ENCODE results near the gene DCDC1. TPM values are rescaled to one million over a fixed set of nuclear protein-coding genes. Genes with fewer than 3 reads are reported as not detected.
A peak's percentile ranks its signal among the peaks of the same experiment; 100 is the strongest.

The DCDC1 gene
- total RNA-seq, 4 donors from 2014 or later = 0.17 TPM; not detected in 3

DNA sequence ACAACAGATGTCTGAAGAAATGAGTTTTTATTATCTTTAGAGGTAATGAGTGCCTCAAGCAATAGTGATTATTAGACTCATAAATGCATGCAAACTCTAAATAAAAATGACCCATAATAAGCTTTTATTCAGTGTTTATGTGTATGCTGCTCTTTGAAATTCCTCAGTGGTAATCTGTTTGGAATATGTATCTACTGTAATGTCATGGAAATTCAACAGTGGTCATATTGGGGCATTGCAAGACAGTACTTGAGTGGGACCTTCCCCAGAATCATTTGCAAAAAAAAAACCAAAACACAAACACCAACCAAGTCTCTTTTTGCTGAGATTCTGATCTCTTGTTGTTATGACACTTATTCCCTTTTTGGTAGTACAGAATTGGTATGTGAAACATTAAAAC is 35.1 kb upstream of the DCDC1 start:
- DNase-seq (ENCODE audit: extremely low spot score) = no peak
- no peak overlapping the region for H3K4me3 ChIP-seq
- no peak for TF ChIP-seq POLR2AphosphoS5 (IDR thresholded peaks at IDR 0.05)
- TF ChIP-seq POLR2A (IDR thresholded peaks at IDR 0.05; ENCODE audit: low read depth) = no peak
- H3K36me3 ChIP-seq = no peaks in the 10 kb centered on the region
- intact Hi-C loops (cut with DNase I) = no loop called here
- H3K9me3 ChIP-seq = no peaks in the 10 kb centered on the region
- no peaks in the 10 kb centered on the region for H3K27me3 ChIP-seq
- no peak overlapping the region for H3K27ac ChIP-seq (replicated peaks in 1 of 4)
- H3K4me1 ChIP-seq = peaks cover 0 to 9% (median 8%) of the 10 kb centered on the region in 4 donors

- peaks cover 0 to 15% (median 9%) of the 10 kb centered on the region in 4 donors for H3K9me3 ChIP-seq
- H3K4me3 ChIP-seq = no peak overlapping the region
- intact Hi-C loops (cut with DNase I) = no loop called here
- WGBS = 52% methylated on average over 5 of the region's 5 CpGs
- TF ChIP-seq POLR2A (IDR thresholded peaks at IDR 0.05; ENCODE audit: low read depth) = no peak
- TF ChIP-seq EP300 (IDR thresholded peaks at IDR 0.05) = no peak
- peak; percentile 24 to 54 (median 41) for TF ChIP-seq CTCF (IDR thresholded peaks at IDR 0.05)
- no peaks in the 10 kb centered on the region for H3K27me3 ChIP-seq
- no peak overlapping the region for H3K27ac ChIP-seq (replicated peaks in 1 of 4)
- peaks cover 0 to 20% (median 3%) of the 10 kb centered on the region in 4 donors for H3K36me3 ChIP-seq
- no peak for DNase-seq (ENCODE audit: extremely low spot score)
- no peaks in the 10 kb centered on the region for H3K4me1 ChIP-seq
Measured at GRCh38 chr11:31397239-31397834, 27.8 kb upstream of the DCDC1 start.

DNA sequence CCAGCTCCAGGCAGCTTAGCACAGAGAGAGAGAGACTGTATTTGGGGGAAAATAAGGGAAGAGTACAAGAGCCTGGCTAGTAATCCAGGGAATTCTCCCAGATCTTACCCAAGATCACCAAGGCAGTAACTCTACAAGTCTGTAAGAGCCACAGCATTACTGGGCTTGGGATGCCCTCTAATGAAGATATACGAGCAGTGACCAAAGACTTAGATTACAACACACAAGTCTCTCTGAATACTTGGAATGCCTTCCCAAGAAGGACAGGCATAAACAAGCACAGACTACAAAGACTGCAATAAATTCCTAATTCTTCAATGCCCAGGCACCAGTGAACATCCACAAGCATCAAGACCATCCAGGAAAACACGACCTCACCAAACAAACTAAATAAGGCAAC is 17.8 kb upstream of the DCDC1 start:
- intact Hi-C loops (cut with DNase I) = no loop called here
- Histone ChIP-seq H3K27me3 (no peaks in the 10 kb centered on the region), H3K27ac (replicated peaks in 1 of 4) (no peak overlapping the region), H3K4me1 (no peaks in the 10 kb centered on the region), H3K36me3 (peaks cover 0 to 8% (median 0%) of the 10 kb centered on the region in 4 donors), H3K9me3 (no peaks in the 10 kb centered on the region), H3K4me3 (no peak overlapping the region)
- TF ChIP-seq POLR2A (IDR thresholded peaks at IDR 0.05; ENCODE audit: low read depth) = no peak
- TF ChIP-seq POLR2AphosphoS5 (IDR thresholded peaks at IDR 0.05) = no peak
- WGBS = 92% methylated on average over 2 of the region's 2 CpGs
- DNase-seq (ENCODE audit: extremely low spot score) = no peak

DNA sequence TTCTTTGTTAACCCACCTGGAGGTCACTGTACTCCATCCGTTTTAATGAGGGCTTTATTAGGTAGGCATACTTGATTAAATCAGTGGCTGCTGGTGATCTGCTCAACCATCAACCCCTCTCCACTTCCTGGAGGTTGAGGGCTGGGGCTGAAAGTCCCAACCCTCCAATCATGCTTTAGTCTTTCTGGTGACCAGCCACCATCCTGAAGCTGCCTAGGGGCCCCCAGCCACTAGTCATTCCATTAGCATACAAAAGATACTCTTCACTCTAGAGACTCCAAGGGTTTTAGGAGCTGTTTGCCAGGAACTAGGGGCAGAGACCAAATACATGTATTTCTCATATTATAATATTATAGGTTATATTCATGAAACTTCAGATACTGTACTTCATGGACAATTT is 13.6 kb upstream of the DCDC1 start:
- no peak for DNase-seq (ENCODE audit: extremely low spot score)
- 79% methylated on average over 1 of the region's 1 CpG for WGBS
- TF ChIP-seq POLR2A (IDR thresholded peaks at IDR 0.05; ENCODE audit: low read depth) (no peak), CTCF (IDR thresholded peaks at IDR 0.05) (no peak)
- Histone ChIP-seq H3K4me1 (no peaks in the 10 kb centered on the region), H3K9me3 (no peaks in the 10 kb centered on the region), H3K4me3 (no peak overlapping the region), H3K27me3 (no peaks in the 10 kb centered on the region), H3K27ac (replicated peaks in 1 of 4) (no peak overlapping the region), H3K36me3 (peaks cover 0 to 8% (median 0%) of the 10 kb centered on the region in 4 donors)
- intact Hi-C loops (cut with DNase I) = no loop called here

DNA sequence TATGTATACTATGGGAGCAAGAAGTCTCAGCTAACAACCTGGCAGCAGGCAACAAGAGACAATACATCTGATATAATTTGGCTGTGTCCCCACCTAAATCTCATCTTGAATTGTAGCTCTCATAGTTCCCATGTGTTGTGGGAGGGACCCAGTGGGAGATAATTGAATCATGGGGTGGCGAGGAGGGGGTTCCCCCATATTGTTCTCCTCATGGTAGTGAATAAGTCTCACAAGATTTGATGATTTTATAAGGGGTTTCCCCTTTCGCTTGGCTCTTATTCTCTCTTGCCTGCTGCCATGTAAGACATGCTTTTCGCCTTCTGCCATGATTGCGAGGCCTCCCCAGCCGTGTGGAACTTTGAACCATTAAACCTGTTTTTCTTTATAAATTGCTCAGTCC is 6.3 kb upstream of the DCDC1 start:
- TF ChIP-seq POLR2A (IDR thresholded peaks at IDR 0.05; ENCODE audit: low read depth) (no peak), CTCF (IDR thresholded peaks at IDR 0.05) (no peak), EP300 (IDR thresholded peaks at IDR 0.05) (no peak), POLR2AphosphoS5 (IDR thresholded peaks at IDR 0.05) (no peak)
- Histone ChIP-seq H3K27ac (replicated peaks in 1 of 4) (no peak overlapping the region), H3K4me3 (no peak overlapping the region), H3K36me3 (no peaks in the 10 kb centered on the region), H3K27me3 (no peaks in the 10 kb centered on the region), H3K4me1 (peaks cover 0 to 10% (median 5%) of the 10 kb centered on the region in 4 donors), H3K9me3 (no peaks in the 10 kb centered on the region)
- DNase-seq (ENCODE audit: extremely low spot score) = no peak
- 96% methylated on average over 5 of the region's 5 CpGs for whole genome bisulfite sequencing
- intact Hi-C loops (cut with DNase I) = no loop called here

DNA sequence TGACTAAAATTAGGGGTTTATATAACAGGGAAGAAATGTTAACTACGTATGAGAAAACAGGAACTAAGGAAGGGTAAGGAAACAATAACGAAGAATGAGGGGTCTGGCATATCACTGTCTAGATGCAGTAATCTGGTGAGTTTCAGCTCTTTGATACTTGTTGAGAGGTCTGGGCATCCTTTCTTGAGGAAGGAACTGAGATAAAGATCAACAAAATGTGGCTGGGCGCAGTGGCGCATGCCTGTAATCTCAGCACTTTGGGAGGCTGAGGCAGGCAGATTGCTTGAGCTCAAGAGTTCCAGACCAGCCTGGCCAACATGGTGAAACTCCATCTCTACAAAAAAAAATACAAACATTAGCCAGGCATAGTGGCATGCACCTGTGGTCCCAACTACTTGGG is 2.7 kb downstream of the DCDC1 start:
- no peak overlapping the region for H3K4me3 ChIP-seq
- DNase-seq (ENCODE audit: extremely low spot score) = no peak
- intact Hi-C loops (cut with DNase I) = no loop called here
- H3K27me3 ChIP-seq = no peaks in the 10 kb centered on the region
- H3K4me1 ChIP-seq = peaks cover 8 to 23% (median 18%) of the 10 kb centered on the region in 4 donors
- WGBS = 68% methylated on average over 4 of the region's 4 CpGs
- H3K27ac ChIP-seq (replicated peaks in 1 of 4) = no peak overlapping the region
- no peaks in the 10 kb centered on the region for H3K36me3 ChIP-seq
- TF ChIP-seq POLR2A (IDR thresholded peaks at IDR 0.05; ENCODE audit: low read depth) (no peak), EP300 (IDR thresholded peaks at IDR 0.05) (no peak), CTCF (IDR thresholded peaks at IDR 0.05) (no peak), POLR2AphosphoS5 (IDR thresholded peaks at IDR 0.05) (no peak)
- no peaks in the 10 kb centered on the region for H3K9me3 ChIP-seq

Measured in esophagus muscularis mucosa (tissue), 4 donors.